Central memory CD8-positive, alpha-beta T cell (primary cell): ENCODE data around the gene HMGB3.
A peak's percentile ranks its signal among the peaks of the same experiment; 100 is the strongest.
"Not testable (repeated sequence)": the region's sequence is repeated elsewhere in the genome, so short reads cannot be mapped to it uniquely, and the experiment has no call there.

Source experiments
- ATAC-seq: fragments of 150-1000 bp; cut with Tn5 transposase; replicated peaks from 2 replicates; pipeline ENCODE4 v1.10.0; 2022; ENCODE audit warnings: mild to moderate bottlenecking, moderate FRiP score, moderate number of reproducible peaks; ENCODE audit not compliant: poor library complexity, severe bottlenecking; ENCODE audit errors: extremely low read depth
- DNase-seq, 2 donors: peaks; one replicate each; pipeline ENCODE4 v3.0.0; 2021; ENCODE audit warnings: low spot score in 2 of 2
- H3K27ac Mint-ChIP-seq: one replicate; pipeline ENCODE4 v1.8.0; 2022; ENCODE audit warnings: low read depth, mild to moderate bottlenecking, moderate library complexity, mixed read lengths
- H3K27me3 Mint-ChIP-seq: one replicate; pipeline ENCODE4 v1.8.0; 2022; ENCODE audit warnings: mixed read lengths
- H3K36me3 Mint-ChIP-seq: one replicate; pipeline ENCODE4 v1.8.0; 2022; ENCODE audit warnings: mild to moderate bottlenecking, moderate library complexity, mixed read lengths; ENCODE audit not compliant: insufficient read depth
- H3K4me1 Mint-ChIP-seq: one replicate; pipeline ENCODE4 v1.8.0; 2022; ENCODE audit warnings: mixed read lengths
- H3K4me3 Mint-ChIP-seq: one replicate; pipeline ENCODE4 v1.8.0; 2022; ENCODE audit warnings: mild to moderate bottlenecking, moderate library complexity, mixed read lengths
- H3K9me3 Mint-ChIP-seq: one replicate; pipeline ENCODE4 v1.8.0; 2022; ENCODE audit warnings: mixed read lengths

The HMGB3 gene

GRCh38 chrX:150961631-150962030 is 21.5 kb upstream of the HMGB3 start:
- H3K27me3 Mint-ChIP-seq = peaks cover 18% of the 10 kb centered on the region
- no peaks in the 10 kb centered on the region for H3K9me3 Mint-ChIP-seq
- ATAC-seq (no peak), DNase-seq (no peak)
- peaks cover 1% of the 10 kb centered on the region for H3K36me3 Mint-ChIP-seq
- no peaks in the 10 kb centered on the region for H3K4me1 Mint-ChIP-seq
- no peak overlapping the region for H3K4me3 Mint-ChIP-seq
- no peak overlapping the region for H3K27ac Mint-ChIP-seq

- H3K36me3 Mint-ChIP-seq, DNase-seq, H3K4me1 Mint-ChIP-seq, H3K4me3 Mint-ChIP-seq, ATAC-seq, H3K27ac Mint-ChIP-seq, H3K9me3 Mint-ChIP-seq: not testable (repeated sequence)
- H3K27me3 Mint-ChIP-seq = peaks cover 18% of the 10 kb centered on the region
These were observed 18.7 kb upstream of the HMGB3 start for GRCh38 chrX:150964416-150964815.

GRCh38 chrX:150966235-150966634 is 16.9 kb upstream of the HMGB3 start:
- ATAC-seq (no peak), DNase-seq (no peak)
- Mint-ChIP-seq H3K27ac (no peak overlapping the region), H3K4me3 (no peak overlapping the region), H3K36me3 (no peaks in the 10 kb centered on the region), H3K27me3 (peaks cover 18% of the 10 kb centered on the region), H3K4me1 (no peaks in the 10 kb centered on the region), H3K9me3 (no peaks in the 10 kb centered on the region)

- ATAC-seq (no peak), DNase-seq (no peak)
- peaks cover 18% of the 10 kb centered on the region for H3K27me3 Mint-ChIP-seq
- no peaks in the 10 kb centered on the region for H3K4me1 Mint-ChIP-seq
- H3K36me3 Mint-ChIP-seq = no peaks in the 10 kb centered on the region
- no peaks in the 10 kb centered on the region for H3K9me3 Mint-ChIP-seq
- H3K27ac Mint-ChIP-seq = no peak overlapping the region
- H3K4me3 Mint-ChIP-seq = no peak overlapping the region
These were observed 16.4 kb upstream of the HMGB3 start for GRCh38 chrX:150966742-150967141.

GRCh38 chrX:150967786-150968185 is 15.3 kb upstream of the HMGB3 start:
- no peaks in the 10 kb centered on the region for H3K4me1 Mint-ChIP-seq
- H3K36me3 Mint-ChIP-seq = no peaks in the 10 kb centered on the region
- peaks cover 18% of the 10 kb centered on the region for H3K27me3 Mint-ChIP-seq
- H3K27ac Mint-ChIP-seq = no peak overlapping the region
- ATAC-seq (no peak), DNase-seq (no peak)
- no peaks in the 10 kb centered on the region for H3K9me3 Mint-ChIP-seq
- no peak overlapping the region for H3K4me3 Mint-ChIP-seq

GRCh38 chrX:150968862-150969720 is 14.0 kb upstream of the HMGB3 start:
- DNase-seq (no peak), ATAC-seq (no peak)
- H3K27ac Mint-ChIP-seq = no peak overlapping the region
- H3K4me1 Mint-ChIP-seq = no peaks in the 10 kb centered on the region
- no peaks in the 10 kb centered on the region for H3K36me3 Mint-ChIP-seq
- H3K4me3 Mint-ChIP-seq = no peak overlapping the region
- H3K27me3 Mint-ChIP-seq = peaks cover 18% of the 10 kb centered on the region
- no peaks in the 10 kb centered on the region for H3K9me3 Mint-ChIP-seq

GRCh38 chrX:150972450-150972849 is 10.7 kb upstream of the HMGB3 start:
- ATAC-seq = no peak
- Mint-ChIP-seq H3K27ac (no peak overlapping the region), H3K36me3 (no peaks in the 10 kb centered on the region)

GRCh38 chrX:150975655-150976390 is 7.3 kb upstream of the HMGB3 start:
- DNase-seq (no peak), ATAC-seq (no peak)
- H3K4me1 Mint-ChIP-seq = no peaks in the 10 kb centered on the region
- no peaks in the 10 kb centered on the region for H3K9me3 Mint-ChIP-seq
- H3K36me3 Mint-ChIP-seq = no peaks in the 10 kb centered on the region
- no peak overlapping the region for H3K4me3 Mint-ChIP-seq
- H3K27me3 Mint-ChIP-seq = no peaks in the 10 kb centered on the region
- no peak overlapping the region for H3K27ac Mint-ChIP-seq

More at GRCh38 chrX:150972450-150972849, 10.7 kb upstream of the HMGB3 start:
- Mint-ChIP-seq H3K27me3 (no peaks in the 10 kb centered on the region), H3K9me3 (no peaks in the 10 kb centered on the region), H3K4me1 (no peaks in the 10 kb centered on the region), H3K4me3 (no peak overlapping the region)
- no peak for DNase-seq

- Mint-ChIP-seq H3K27ac (no peak overlapping the region), H3K27me3 (no peaks in the 10 kb centered on the region), H3K9me3 (no peaks in the 10 kb centered on the region), H3K36me3 (no peaks in the 10 kb centered on the region), H3K4me3 (no peak overlapping the region), H3K4me1 (no peaks in the 10 kb centered on the region)
- DNase-seq (no peak), ATAC-seq (no peak)
These were observed 5.5 kb upstream of the HMGB3 start for GRCh38 chrX:150977411-150978162.

GRCh38 chrX:150980186-150980585 is 2.9 kb upstream of the HMGB3 start:
- no peak for ATAC-seq
- Mint-ChIP-seq H3K4me3 (no peak overlapping the region), H3K9me3 (no peaks in the 10 kb centered on the region), H3K27ac (no peak overlapping the region), H3K27me3 (peaks cover 4% of the 10 kb centered on the region), H3K36me3 (peaks cover 2% of the 10 kb centered on the region), H3K4me1 (no peaks in the 10 kb centered on the region)
- no peak for DNase-seq

- H3K27ac Mint-ChIP-seq = no peak overlapping the region
- H3K4me3 Mint-ChIP-seq = no peak overlapping the region
- ATAC-seq (no peak), DNase-seq (no peak)
- H3K4me1 Mint-ChIP-seq = no peaks in the 10 kb centered on the region
- peaks cover 2% of the 10 kb centered on the region for H3K36me3 Mint-ChIP-seq
- no peaks in the 10 kb centered on the region for H3K9me3 Mint-ChIP-seq
- H3K27me3 Mint-ChIP-seq = peaks cover 9% of the 10 kb centered on the region
These were observed 2.4 kb upstream of the HMGB3 start for GRCh38 chrX:150980711-150981110.

- Mint-ChIP-seq H3K36me3 (peaks cover 2% of the 10 kb centered on the region), H3K9me3 (no peaks in the 10 kb centered on the region), H3K27ac (no peak overlapping the region), H3K4me1 (no peaks in the 10 kb centered on the region), H3K27me3 (peaks cover 11% of the 10 kb centered on the region), H3K4me3 (peak overlapping the region; percentile 62)
- DNase-seq (no peak), ATAC-seq (no peak)
These were observed 824 bp upstream of the HMGB3 start for GRCh38 chrX:150982235-150982787.
